PC-9 (cell line): Measurements from ENCODE around the gene TAF4.

Experiments
- CTCF ChIP-seq: fragments of 200-600 bp; sonication (generic); conservative IDR thresholded peaks from 2 replicates; pipeline ENCODE4 v1.6.1; 2017; ENCODE audit warnings: mixed run types, antibody characterized with exemption, mild to moderate bottlenecking, moderate library complexity
- EZH2 ChIP-seq: fragments of 200-600 bp; sonication (generic); IDR thresholded peaks from 2 replicates; pipeline ENCODE4 v1.8.0; 2017; ENCODE audit warnings: antibody characterized with exemption, low read depth

- TF ChIP-seq CTCF: no peak
- no peak for TF ChIP-seq EZH2
Measured at GRCh38 chr20:62025832-62026563, 39.7 kb downstream of the TAF4 start.
